HUES6 (cell line): ENCODE data around the gene VPS39.

Experiments used
- H3K27ac ChIP-seq: 2 replicates; pipeline ENCODE4 v1.7.0; 2013; ENCODE audit warnings: low read depth, mild to moderate bottlenecking, low read length, inconsistent platforms
- H3K27me3 ChIP-seq: 2 replicates; pipeline ENCODE4 v1.6.1; 2013; ENCODE audit warnings: low read length; ENCODE audit not compliant: control insufficient read depth, insufficient read depth
- H3K36me3 ChIP-seq: 2 replicates; pipeline ENCODE4 v1.6.1; 2013; ENCODE audit warnings: low read length; ENCODE audit not compliant: control insufficient read depth, insufficient read depth
- H3K4me1 ChIP-seq: 2 replicates; pipeline ENCODE4 v1.6.1; 2013; ENCODE audit warnings: low read length; ENCODE audit not compliant: control insufficient read depth, insufficient read depth
- H3K4me3 ChIP-seq: 2 replicates; pipeline ENCODE4 v1.5.1; 2013; ENCODE audit warnings: low read depth, low read length
- H3K9ac ChIP-seq: one replicate; pipeline ENCODE4 v1.6.1; 2013; ENCODE audit warnings: mild to moderate bottlenecking, low read length
- H3K9me3 ChIP-seq: 2 replicates; pipeline ENCODE4 v1.6.1; 2013; ENCODE audit warnings: low read depth, low read length; ENCODE audit not compliant: control insufficient read depth, insufficient read depth

Gene VPS39

DNA sequence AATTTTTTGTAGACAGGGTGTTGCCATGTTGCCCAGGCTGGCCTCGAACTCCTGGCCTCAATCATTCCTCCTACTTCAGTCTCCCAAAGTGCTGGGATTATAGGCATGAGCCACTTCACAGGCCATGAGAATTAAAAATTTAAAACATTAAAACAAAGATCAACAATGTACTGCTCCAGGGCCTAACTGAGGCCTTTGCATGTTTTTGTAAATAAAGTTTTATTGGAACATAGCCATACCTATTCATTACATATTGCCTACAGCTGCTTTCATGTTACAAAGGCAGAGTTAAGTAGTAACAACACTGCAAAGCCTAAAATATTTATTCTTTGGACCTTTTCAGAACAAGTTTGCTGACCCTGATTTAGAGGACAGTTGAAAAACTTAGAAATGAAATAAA lies 9.6 kb downstream of the VPS39 start:
- Histone ChIP-seq H3K4me1 (no peaks in the 10 kb centered on the region), H3K36me3 (peaks cover 12% of the 10 kb centered on the region), H3K27me3 (no peaks in the 10 kb centered on the region), H3K27ac (no peak overlapping the region), H3K4me3 (no peak overlapping the region), H3K9me3 (no peaks in the 10 kb centered on the region), H3K9ac (no peak overlapping the region)

DNA sequence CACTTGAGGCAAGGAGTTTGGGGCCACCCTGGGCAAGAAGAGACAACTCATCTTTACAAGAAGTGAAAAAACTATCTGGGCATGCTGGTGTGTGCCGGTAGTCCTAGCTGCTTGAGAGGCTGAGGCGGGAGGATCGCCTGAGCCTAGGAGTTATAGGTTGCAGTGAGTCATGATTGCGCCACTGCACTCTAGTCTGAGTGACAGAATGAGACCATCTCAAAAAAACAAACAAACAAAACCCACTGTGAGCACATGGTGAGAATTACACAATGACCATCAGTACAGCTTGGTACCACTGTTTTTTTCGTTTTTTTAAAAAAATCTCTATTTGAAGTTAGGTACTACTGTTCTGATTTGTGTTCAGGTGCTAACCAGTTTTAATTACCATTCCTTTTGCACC lies 13.6 kb downstream of the VPS39 start:
- H3K36me3 ChIP-seq: peaks cover 31% of the 10 kb centered on the region

DNA sequence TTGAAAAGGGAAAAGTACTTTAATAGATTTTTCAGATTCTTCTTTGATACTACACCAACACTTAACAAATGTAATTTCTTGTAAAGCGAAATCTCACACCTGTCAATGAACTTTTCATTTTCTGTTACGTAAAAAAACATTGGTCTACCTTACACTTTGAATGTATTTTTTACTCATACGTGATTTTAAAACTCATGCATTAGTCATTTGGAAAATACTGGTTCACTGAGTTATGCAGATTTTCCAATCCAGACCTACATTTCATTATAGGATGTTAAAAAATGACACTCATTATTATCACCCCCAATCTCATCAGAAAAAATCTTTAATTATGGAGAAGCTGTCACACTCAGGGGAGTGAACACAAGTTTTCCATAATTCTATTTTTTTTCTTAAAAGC lies 14.7 kb downstream of the VPS39 start:
- Histone ChIP-seq H3K27ac (no peak overlapping the region), H3K36me3 (peaks cover 36% of the 10 kb centered on the region), H3K9ac (no peak overlapping the region), H3K4me1 (no peaks in the 10 kb centered on the region), H3K9me3 (no peaks in the 10 kb centered on the region), H3K4me3 (no peak overlapping the region), H3K27me3 (no peaks in the 10 kb centered on the region)

More for the DNA sequence above, 13.6 kb downstream of the VPS39 start:
- H3K9me3 ChIP-seq: no peaks in the 10 kb centered on the region
- no peak overlapping the region for H3K27ac ChIP-seq
- no peaks in the 10 kb centered on the region for H3K4me1 ChIP-seq
- H3K27me3 ChIP-seq: no peaks in the 10 kb centered on the region
- H3K4me3 ChIP-seq: no peak overlapping the region
- H3K9ac ChIP-seq: no peak overlapping the region

DNA sequence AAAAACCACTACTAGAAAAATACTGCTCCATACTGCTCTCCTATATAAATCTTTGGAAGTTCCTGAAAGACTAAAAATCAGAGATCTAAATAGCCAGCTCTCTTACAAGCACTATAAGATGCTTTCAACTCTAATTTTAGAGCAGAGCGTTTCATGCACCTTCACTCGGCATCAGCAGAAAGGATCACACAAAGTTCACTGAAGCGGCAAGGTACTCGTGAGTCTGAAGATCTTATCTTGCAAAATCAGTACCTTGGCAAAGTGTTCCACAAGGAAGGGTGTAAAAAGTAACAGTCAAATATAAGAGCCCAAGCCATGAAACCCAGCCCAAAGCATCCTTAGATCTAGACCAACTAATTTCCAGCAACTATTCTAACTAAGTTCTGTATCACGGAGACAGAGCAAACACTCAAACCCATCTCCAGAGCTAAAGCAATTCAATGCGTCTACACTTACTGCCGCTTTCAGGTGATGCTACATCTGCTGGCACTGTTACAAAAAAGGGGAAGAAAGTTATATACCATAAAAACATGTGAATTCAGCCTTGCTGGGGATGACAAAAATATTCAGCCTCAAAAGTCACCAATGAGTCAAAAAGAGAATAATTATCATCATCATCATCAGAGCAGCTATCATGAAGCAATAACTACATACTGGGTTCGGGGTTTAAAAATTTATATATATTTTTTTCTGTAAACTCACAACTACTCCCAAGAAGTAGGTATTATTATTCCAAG lies 16.3 kb downstream of the VPS39 start:
- Histone ChIP-seq H3K4me3 (no peak overlapping the region), H3K9ac (no peak overlapping the region), H3K27ac (no peak overlapping the region), H3K27me3 (no peaks in the 10 kb centered on the region), H3K4me1 (no peaks in the 10 kb centered on the region), H3K9me3 (no peaks in the 10 kb centered on the region), H3K36me3 (peaks cover 44% of the 10 kb centered on the region)

DNA sequence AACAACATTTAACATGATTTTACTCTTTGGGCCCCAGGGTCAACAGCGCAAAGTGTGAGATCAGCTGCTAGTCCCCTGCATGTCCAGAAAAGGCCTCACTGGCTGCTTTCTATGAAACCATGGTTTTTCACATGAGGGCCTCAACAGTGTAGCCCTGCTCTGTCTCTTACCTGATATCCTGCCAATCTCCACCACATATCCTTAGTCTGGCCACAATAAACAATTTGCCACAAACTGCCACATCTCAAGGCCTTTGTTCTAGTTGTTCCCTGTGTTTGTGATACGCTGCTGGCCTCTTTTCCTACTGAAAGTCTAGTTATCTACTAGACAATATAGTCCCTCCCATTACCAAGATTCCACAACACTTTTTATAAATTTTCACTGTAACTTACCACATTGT lies 17.7 kb downstream of the VPS39 start:
- H3K9ac ChIP-seq: no peak overlapping the region
- H3K9me3 ChIP-seq: no peaks in the 10 kb centered on the region
- H3K4me3 ChIP-seq: no peak overlapping the region
- peaks cover 58% of the 10 kb centered on the region for H3K36me3 ChIP-seq
- H3K27me3 ChIP-seq: no peaks in the 10 kb centered on the region
- H3K4me1 ChIP-seq: no peaks in the 10 kb centered on the region
- no peak overlapping the region for H3K27ac ChIP-seq

DNA sequence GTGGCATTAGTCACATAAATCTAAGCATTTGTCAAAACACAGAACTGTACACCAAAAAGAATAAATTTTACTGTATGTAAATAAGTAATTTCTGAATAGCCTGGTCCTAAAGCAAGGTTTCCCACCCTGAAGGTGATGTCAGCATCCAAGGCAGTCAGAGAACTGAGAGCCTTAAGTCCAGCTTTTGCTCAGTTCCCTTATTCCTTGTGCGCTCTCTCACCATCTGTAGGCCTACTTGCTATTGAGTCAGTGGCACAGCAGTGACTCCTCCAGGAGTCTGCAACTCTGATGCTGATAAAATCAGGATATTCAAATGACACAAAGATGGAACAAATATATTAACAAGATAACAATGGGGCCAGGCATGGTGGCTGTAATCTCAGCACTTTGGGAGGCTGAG lies 22.3 kb downstream of the VPS39 start:
- H3K36me3 ChIP-seq: peaks cover 81% of the 10 kb centered on the region
- H3K4me1 ChIP-seq: no peaks in the 10 kb centered on the region
- H3K9me3 ChIP-seq: no peaks in the 10 kb centered on the region
- no peak overlapping the region for H3K9ac ChIP-seq
- no peaks in the 10 kb centered on the region for H3K27me3 ChIP-seq
- no peak overlapping the region for H3K4me3 ChIP-seq
- H3K27ac ChIP-seq: no peak overlapping the region

DNA sequence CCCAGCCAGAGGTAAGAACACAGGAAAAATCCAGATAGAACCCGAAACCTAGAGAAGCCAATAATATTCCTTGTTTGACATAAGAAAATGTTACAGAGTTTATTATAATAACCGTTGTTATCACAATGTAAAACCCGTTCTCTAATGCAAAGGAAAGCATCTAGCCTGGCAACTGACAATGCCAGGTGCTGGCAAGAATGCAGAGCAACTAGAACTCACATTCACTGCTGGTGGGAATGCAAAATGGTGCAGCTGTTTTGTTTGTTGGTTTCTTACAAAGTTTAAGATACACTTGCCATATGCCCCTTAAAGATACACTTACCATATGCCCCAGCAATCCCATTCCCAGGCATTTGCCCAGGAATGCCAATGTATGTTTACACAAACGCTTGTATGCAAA lies 23.4 kb downstream of the VPS39 start:
- H3K27me3 ChIP-seq: no peaks in the 10 kb centered on the region
- no peaks in the 10 kb centered on the region for H3K9me3 ChIP-seq
- no peak overlapping the region for H3K4me3 ChIP-seq
- no peaks in the 10 kb centered on the region for H3K4me1 ChIP-seq
- H3K36me3 ChIP-seq: peaks cover 82% of the 10 kb centered on the region
- H3K9ac ChIP-seq: no peak overlapping the region
- no peak overlapping the region for H3K27ac ChIP-seq

DNA sequence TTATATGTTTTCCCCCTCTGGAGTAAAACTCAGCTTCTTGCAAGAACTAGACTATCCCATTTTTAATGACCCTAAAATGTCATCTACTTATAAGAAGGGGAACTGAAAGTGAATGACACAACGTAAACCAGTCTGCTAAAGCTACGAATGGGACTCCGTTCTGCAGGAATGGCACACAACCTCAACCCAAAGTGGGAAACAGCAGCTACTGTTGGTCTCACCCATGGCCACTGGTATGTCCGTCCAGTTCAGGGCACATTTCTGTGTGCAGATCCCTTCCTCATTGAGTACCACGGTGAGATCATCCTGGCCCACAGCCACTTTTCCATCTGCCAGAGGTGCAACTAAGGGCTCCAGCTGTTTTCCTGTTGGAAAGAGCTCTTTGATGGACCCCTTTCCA lies 23.8 kb downstream of the VPS39 start:
- Histone ChIP-seq H3K4me1 (no peaks in the 10 kb centered on the region), H3K36me3 (peaks cover 83% of the 10 kb centered on the region), H3K27me3 (no peaks in the 10 kb centered on the region), H3K9me3 (no peaks in the 10 kb centered on the region), H3K27ac (no peak overlapping the region), H3K9ac (no peak overlapping the region), H3K4me3 (no peak overlapping the region)

DNA sequence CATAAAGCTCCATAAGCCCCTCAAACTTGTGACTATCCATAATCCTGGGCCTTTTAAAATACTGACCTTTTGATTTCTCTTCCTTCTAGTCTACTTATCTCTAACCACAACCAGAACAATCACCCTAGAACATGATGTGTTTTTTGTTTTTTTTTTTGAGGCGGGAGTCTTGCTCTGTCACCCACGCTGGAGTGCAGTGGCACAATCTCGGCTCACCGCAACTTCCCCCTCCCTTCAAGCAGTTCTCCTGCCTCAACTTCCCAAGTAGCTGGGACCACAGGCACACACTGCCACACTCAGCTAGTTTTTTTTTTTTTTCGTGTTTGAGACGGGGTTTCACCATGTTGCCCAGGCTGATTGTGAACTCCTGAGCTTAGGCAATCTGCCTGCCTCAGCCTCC lies 25.1 kb downstream of the VPS39 start:
- H3K9me3 ChIP-seq: no peaks in the 10 kb centered on the region
- H3K4me1 ChIP-seq: no peaks in the 10 kb centered on the region
- no peak overlapping the region for H3K4me3 ChIP-seq
- H3K27me3 ChIP-seq: no peaks in the 10 kb centered on the region
- no peak overlapping the region for H3K9ac ChIP-seq
- peaks cover 76% of the 10 kb centered on the region for H3K36me3 ChIP-seq
- no peak overlapping the region for H3K27ac ChIP-seq

DNA sequence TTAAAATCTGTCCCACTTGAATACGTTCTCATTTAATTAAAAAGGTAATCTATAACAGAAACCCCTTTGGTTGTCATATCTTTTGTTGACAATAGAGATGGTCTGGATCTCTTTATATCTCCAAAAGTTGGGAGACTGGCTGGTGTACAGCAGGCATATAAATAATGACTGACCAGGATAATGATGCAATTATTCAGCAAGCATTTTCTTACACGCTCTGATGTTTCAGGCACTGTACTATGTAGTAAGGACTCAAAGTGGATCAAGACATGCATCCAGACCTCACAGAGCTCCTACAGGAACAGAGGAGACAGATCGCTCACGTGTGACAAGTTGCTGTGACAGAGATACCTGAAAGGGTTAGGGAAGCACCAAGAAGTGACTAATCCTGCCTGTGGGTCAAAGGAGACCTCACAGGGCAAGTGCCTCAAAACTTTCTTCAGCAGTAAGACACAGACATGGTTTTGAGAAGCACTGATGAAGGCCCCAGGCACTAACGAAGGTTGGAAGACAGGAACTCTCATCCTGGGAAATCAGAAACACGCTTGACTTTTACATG lies 25.7 kb downstream of the VPS39 start:
- no peaks in the 10 kb centered on the region for H3K4me1 ChIP-seq
- H3K9me3 ChIP-seq: no peaks in the 10 kb centered on the region
- no peaks in the 10 kb centered on the region for H3K27me3 ChIP-seq
- no peak overlapping the region for H3K4me3 ChIP-seq
- peaks cover 73% of the 10 kb centered on the region for H3K36me3 ChIP-seq
- H3K27ac ChIP-seq: no peak overlapping the region
- H3K9ac ChIP-seq: no peak overlapping the region

DNA sequence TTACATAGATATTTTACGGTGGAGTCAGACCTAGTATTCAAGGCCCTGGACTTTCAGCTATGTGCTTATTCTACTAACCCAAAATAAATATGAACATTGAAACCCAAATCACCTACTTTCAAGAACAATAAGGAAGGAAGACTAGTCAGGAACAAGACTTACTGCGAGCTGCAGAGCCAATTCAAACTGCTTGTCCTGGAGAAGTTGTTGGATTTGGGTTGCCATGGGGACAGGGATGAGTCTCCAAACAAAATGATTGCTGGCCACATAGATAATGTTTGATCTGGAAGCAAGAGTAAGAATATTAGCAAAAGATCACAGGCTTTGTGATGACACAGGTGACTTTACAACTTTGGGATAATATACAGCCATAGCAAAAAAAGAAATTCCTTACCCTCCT lies 30.0 kb downstream of the VPS39 start:
- Histone ChIP-seq H3K27me3 (no peaks in the 10 kb centered on the region), H3K4me3 (no peak overlapping the region), H3K9me3 (no peaks in the 10 kb centered on the region), H3K36me3 (peaks cover 55% of the 10 kb centered on the region), H3K9ac (no peak overlapping the region), H3K4me1 (no peaks in the 10 kb centered on the region), H3K27ac (no peak overlapping the region; the same call in 1 of the 2 replicates)
